Measurements from ENCODE around the gene CACNA1B.
"Not testable (repeated sequence)": the region's sequence is repeated elsewhere in the genome, so short reads cannot be mapped to it uniquely, and the experiment has no call there.

Gene CACNA1B

DNA sequence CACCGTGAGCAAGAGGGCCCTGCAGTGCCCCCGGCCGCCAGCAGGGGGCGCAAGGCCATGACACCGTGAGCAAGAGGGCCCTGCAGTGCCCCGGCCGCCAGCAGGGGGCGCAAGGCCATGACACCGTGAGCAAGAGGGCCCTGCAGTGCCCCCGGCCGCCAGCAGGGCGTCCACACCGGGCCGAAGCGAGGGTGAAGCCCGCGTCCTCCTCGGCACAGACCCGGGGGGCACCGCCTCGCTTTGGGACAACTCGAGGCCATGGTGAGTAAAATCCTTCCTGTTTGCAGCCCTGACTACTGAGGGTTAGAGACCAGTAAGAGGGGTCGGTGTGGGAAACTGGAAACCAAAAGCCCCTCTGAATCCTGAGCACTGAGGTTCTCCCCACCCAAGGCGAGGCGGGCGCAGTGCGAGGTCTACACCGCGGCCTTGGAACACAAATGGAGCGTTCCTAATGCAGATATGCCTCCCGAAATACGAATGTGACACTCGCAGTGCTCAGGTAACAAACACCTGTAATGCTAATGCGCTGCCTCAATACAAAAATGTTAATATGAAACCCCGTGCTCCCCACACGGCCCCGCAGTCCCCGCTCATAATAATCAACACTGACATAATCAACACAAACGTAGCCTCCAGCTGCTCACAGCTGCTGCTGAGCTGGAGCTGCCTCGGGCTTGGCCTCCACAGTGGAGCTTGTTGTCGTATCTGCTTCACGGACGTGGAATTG is 249.4 kb downstream of the CACNA1B start:
- not testable (repeated sequence) for DNase-seq (ENCODE audit: low read depth in 2 of 3, low spot score in 1 of 3)

- DNase-seq (ENCODE audit: low read depth in 2 of 3, low spot score in 1 of 3) = not testable (repeated sequence)
Measured at GRCh38 chr9:138128027-138128426, 250.4 kb downstream of the CACNA1B start.

GRCh38 chr9:138129318-138129717 is 251.7 kb downstream of the CACNA1B start:
- DNase-seq (ENCODE audit: low read depth in 2 of 3, low spot score in 1 of 3) = not testable (repeated sequence)

- not testable (repeated sequence) for DNase-seq (ENCODE audit: low read depth in 2 of 3, low spot score in 1 of 3)
Measured at GRCh38 chr9:138132946-138133705, 255.5 kb downstream of the CACNA1B start.

DNA sequence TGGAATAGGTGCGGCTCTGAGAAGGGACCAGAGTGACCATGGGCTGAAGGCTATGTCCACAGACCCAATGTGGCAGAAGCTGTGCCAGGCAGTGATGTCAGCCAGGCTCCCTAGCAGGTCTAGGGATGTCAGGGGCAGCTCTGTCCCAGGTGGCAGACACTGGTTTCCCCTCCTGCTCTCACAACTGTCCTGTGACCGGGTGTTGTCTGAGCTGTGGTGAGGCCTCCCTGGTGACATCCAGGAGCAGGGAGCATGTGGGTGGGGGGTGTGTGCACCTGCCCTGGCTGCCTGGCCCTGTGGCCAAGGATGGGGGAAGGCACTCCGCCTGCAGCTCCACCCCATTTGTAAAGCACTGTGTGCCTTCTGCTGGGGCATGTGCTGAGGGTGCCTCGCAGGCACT is 257.0 kb downstream of the CACNA1B start:
- not testable (repeated sequence) for DNase-seq (ENCODE audit: low read depth in 2 of 3, low spot score in 1 of 3)

GRCh38 chr9:138139096-138139495 is 261.5 kb downstream of the CACNA1B start:
- DNase-seq (ENCODE audit: low read depth in 2 of 3, low spot score in 1 of 3) = not testable (repeated sequence)

DNA sequence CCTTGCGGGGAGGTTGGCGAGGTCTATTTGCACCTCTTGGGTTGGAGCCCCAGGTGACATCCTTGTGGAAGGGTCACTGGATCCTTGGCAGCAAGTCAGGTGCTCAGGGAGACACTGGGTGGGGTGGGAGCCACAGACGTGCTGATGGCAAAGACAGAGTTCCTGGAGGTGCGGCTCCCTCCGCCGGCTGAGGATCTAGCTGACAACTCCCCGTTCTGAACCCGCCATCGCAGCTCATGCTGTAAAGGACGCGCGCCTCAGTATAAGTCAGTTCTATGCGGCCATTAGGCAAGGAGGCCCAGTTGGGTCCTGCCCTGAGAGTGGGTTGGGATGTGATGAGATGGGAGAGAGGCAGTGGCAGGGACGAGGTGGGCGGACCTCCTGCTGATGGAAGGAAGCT is 263.4 kb downstream of the CACNA1B start:
- DNase-seq (ENCODE audit: low read depth in 2 of 3, low spot score in 1 of 3) = not testable (repeated sequence)

- not testable (repeated sequence) for DNase-seq (ENCODE audit: low read depth in 2 of 3, low spot score in 1 of 3)
Measured at GRCh38 chr9:138142528-138143244, 265.1 kb downstream of the CACNA1B start.

DNA sequence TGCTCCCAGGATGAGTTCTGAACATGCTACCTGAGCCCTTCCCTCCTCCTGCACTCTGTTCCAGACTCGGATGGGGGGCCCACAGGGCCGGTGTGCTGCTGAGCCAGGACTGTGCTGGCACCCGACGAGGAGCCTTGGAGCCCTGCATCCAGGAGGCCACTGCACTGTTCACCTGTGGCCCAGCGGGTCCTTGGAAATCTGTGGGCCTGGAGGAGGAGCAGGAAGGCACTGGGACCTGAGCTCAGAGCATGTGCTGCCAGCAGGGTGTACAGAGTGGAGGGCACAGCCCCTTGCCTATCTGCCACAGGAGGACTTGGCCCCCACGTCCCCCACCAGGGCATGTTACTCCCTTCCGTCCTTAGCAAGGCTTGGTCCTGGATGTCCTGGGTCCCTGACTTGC is 265.9 kb downstream of the CACNA1B start:
- not testable (repeated sequence) for DNase-seq (ENCODE audit: low read depth in 2 of 3, low spot score in 1 of 3)

GRCh38 chr9:138147556-138147955 is 270.0 kb downstream of the CACNA1B start:
- not testable (repeated sequence) for DNase-seq (ENCODE audit: low read depth in 2 of 3, low spot score in 1 of 3)

GRCh38 chr9:138149672-138150656 is 272.4 kb downstream of the CACNA1B start:
- DNase-seq (ENCODE audit: low read depth in 2 of 3, low spot score in 1 of 3) = not testable (repeated sequence)

GRCh38 chr9:138155788-138156187 is 278.2 kb downstream of the CACNA1B start:
- DNase-seq (ENCODE audit: low read depth in 2 of 3, low spot score in 1 of 3) = not testable (repeated sequence)

GRCh38 chr9:138166793-138167192 is 289.2 kb downstream of the CACNA1B start:
- DNase-seq (ENCODE audit: low read depth in 2 of 3, low spot score in 1 of 3) = not testable (repeated sequence)

All from stimulated activated CD4-positive, alpha-beta T cell treated with anti-CD3 and anti-CD28 coated beads, Interleukin-12 subunit alpha, Interleukin-12 subunit beta, amount 100 ng/mL, for 48 hours (primary cell).